Colonic mucosa (tissue), 4 donors: Measurements from ENCODE around the gene NDUFAB1. TPM values are rescaled to one million over a fixed set of nuclear protein-coding genes. Genes with fewer than 3 reads are reported as not detected.

Source experiments
- DNase-seq: peaks from one replicate; pipeline ENCODE4 v3.0.0-alpha.2; 2020
- H3K27ac ChIP-seq: fragments of 200-600 bp; one replicate; pipeline ENCODE4 v1.8.0; 2021
- H3K27me3 ChIP-seq: fragments of 200-600 bp; one replicate; pipeline ENCODE4 v1.8.0; 2021
- H3K36me3 ChIP-seq: fragments of 200-600 bp; one replicate; pipeline ENCODE4 v1.8.0; 2021
- H3K4me1 ChIP-seq: fragments of 200-600 bp; one replicate; pipeline ENCODE4 v1.8.0; 2021; ENCODE audit warnings: mild to moderate bottlenecking
- H3K4me3 ChIP-seq: fragments of 200-600 bp; one replicate; pipeline ENCODE4 v1.8.0; 2021
- H3K9ac ChIP-seq, 2 donors: one replicate each; pipeline ENCODE4 v1.7.0; 2013; ENCODE audit warnings: control low read depth in 2 of 2, low read depth in 2 of 2, low read length in 2 of 2
- H3K9me3 ChIP-seq: fragments of 200-600 bp; one replicate; pipeline ENCODE4 v1.8.0; 2021
- intact Hi-C: fragments of 100-400 bp; cut with DNase I; formaldehyde crosslinking; loops from one replicate; pipeline ENCODE4 v1.14.1; 2022
- total RNA-seq, 2 donors: library from RNA; stranded (reverse); fragmentation: NEBNext Ultra II Directional in 1 of 2; extraction: Animal tissue kit (Norgen Biotek cat#: 25700) in 1 of 2; gene quantifications; one replicate each; pipeline ENCODE4 v1.2.1, GENCODE V29; 2021
- TF ChIP-seq, protein P1 (sequence below): fragments of 200-600 bp; IDR thresholded peaks from one replicate; pipeline ENCODE4 v1.8.0; 2022; ENCODE audit warnings: antibody characterized with exemption, mild to moderate bottlenecking
- donor health status: healthy.
- donor health status: DM: no; HTN: no; CAD: no.
- donor health status: DM: no; HTN: no; CAD: no.

The NDUFAB1 gene
- total RNA-seq, 2 donors from 2014 or later, result 136 to 212 TPM

DNA sequence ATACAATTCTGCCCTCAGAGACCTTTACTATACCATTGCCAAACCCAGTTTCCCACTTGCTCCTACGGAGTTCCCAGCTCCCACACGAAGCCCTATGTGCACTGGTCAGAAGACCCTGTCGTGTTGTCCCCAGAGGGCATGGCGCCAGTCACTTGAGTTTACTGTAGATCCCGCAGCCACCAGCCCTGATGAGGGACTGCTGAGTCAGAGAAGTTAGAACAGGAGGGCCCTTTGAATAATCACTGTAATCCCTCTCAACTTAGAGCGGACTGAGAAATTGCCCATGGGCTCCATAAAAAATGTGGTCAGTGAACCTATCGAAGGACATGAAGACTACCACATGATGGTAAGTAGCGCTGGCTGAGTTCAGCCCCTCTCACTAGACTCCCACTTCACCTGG is 29.4 kb downstream of the NDUFAB1 start:
- DNase-seq, result no peak
- Histone ChIP-seq H3K4me3 (no peak overlapping the region), H3K4me1 (no peaks in the 10 kb centered on the region), H3K36me3 (peaks cover 23% of the 10 kb centered on the region), H3K27me3 (no peaks in the 10 kb centered on the region), H3K27ac (no peak overlapping the region), H3K9ac (no peak overlapping the region), H3K9me3 (no peaks in the 10 kb centered on the region)
- intact Hi-C loops, result no loop called here
- TF ChIP-seq, protein P1, sequence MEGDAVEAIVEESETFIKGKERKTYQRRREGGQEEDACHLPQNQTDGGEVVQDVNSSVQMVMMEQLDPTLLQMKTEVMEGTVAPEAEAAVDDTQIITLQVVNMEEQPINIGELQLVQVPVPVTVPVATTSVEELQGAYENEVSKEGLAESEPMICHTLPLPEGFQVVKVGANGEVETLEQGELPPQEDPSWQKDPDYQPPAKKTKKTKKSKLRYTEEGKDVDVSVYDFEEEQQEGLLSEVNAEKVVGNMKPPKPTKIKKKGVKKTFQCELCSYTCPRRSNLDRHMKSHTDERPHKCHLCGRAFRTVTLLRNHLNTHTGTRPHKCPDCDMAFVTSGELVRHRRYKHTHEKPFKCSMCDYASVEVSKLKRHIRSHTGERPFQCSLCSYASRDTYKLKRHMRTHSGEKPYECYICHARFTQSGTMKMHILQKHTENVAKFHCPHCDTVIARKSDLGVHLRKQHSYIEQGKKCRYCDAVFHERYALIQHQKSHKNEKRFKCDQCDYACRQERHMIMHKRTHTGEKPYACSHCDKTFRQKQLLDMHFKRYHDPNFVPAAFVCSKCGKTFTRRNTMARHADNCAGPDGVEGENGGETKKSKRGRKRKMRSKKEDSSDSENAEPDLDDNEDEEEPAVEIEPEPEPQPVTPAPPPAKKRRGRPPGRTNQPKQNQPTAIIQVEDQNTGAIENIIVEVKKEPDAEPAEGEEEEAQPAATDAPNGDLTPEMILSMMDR, result no peak

DNA sequence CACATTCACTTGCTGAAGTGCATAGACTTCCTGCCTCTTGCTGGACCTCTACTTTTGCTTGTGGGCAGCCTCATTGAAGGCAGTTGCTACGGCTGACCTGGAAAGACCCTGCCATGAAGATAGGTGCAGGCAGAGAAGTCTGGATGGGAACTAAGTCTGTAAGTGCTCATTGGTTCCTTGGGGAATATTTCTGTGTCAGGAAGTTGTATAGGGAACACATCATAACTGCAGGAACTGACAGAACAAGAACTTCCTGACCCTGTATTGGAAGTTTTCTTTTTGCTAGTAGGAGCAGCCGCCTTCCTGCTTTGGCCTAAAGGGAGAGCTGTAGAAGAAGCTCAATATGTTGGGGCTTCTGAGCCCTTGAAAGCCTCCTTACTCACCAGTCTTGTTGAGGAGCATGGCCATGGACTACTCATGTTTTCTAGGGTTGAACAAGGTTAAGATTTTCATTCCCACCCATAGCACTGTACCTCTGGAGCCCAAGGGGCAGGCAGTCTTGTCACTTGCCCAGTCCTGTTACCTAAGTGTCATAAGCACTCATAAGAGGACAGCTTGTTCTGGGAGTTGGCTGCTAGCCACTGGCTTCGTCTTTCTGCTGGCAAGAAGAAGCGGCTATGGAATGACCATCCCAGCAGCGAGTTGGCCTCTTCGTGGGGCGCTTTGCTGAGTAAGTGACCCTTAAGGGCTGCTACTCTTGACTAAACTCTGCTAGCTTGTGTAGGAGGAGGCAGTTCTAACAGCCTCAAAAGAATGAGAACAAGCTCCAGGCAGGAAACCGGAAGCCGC is 31.3 kb downstream of the NDUFAB1 start:
- no peak overlapping the region for H3K4me3 ChIP-seq
- no peak overlapping the region for H3K9ac ChIP-seq
- H3K36me3 ChIP-seq, result peaks cover 29% of the 10 kb centered on the region
- no peak overlapping the region for H3K27ac ChIP-seq
- TF ChIP-seq, protein P1, result no peak
- no peak for DNase-seq
- H3K9me3 ChIP-seq, result no peaks in the 10 kb centered on the region
- intact Hi-C loops, result no loop called here
- H3K4me1 ChIP-seq, result no peaks in the 10 kb centered on the region
- no peaks in the 10 kb centered on the region for H3K27me3 ChIP-seq

DNA sequence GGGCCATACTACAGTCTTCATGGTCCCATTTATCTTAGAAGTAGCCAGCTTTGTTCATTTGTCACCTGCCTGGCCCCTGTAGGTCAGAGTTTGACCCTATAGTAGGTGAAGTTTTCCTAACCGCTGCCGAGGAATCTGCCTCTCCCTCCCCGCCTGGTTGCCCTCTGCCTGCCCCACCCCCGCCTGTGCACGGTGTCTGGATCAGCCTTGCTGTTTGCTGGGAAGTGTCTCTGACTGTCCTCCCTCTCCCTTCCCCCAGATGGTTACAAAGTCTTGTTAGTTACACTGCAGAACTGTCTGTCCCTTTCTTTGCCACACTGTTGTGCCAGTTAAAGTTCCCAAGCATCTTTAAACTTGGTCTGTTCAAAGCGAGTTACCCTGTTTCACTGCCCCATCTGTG is 32.9 kb downstream of the NDUFAB1 start:
- Histone ChIP-seq H3K9me3 (no peaks in the 10 kb centered on the region), H3K27ac (no peak overlapping the region), H3K27me3 (no peaks in the 10 kb centered on the region), H3K4me1 (no peaks in the 10 kb centered on the region), H3K36me3 (peaks cover 23% of the 10 kb centered on the region), H3K9ac (no peak overlapping the region), H3K4me3 (no peak overlapping the region)
- no peak for DNase-seq
- intact Hi-C loops, result no loop called here
- TF ChIP-seq, protein P1, result no peak

DNA sequence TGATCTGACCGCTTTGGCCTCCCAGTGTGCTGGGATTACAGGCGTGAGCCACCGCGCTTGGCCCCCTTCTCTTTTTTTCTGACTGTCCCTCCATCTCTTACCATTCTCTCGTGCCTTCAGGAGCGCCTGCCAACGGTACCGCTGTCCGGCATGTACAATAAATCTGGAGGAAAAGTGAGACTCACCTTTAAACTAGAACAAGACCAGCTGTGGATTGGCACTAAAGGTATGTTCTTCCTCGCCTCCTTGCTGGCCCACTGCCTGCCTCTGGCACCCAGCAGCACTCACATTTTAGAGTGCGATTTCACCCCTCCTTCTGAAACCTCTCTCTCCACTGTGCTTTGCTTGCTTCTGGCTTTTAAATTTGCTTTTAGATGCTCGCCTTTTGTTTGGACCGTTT is 33.6 kb downstream of the NDUFAB1 start:
- H3K4me3 ChIP-seq, result no peak overlapping the region
- intact Hi-C loops, result no loop called here
- peaks cover 23% of the 10 kb centered on the region for H3K36me3 ChIP-seq
- no peaks in the 10 kb centered on the region for H3K27me3 ChIP-seq
- TF ChIP-seq, protein P1, result no peak
- H3K9me3 ChIP-seq, result no peaks in the 10 kb centered on the region
- no peaks in the 10 kb centered on the region for H3K4me1 ChIP-seq
- DNase-seq, result no peak
- no peak overlapping the region for H3K27ac ChIP-seq
- H3K9ac ChIP-seq, result no peak overlapping the region

DNA sequence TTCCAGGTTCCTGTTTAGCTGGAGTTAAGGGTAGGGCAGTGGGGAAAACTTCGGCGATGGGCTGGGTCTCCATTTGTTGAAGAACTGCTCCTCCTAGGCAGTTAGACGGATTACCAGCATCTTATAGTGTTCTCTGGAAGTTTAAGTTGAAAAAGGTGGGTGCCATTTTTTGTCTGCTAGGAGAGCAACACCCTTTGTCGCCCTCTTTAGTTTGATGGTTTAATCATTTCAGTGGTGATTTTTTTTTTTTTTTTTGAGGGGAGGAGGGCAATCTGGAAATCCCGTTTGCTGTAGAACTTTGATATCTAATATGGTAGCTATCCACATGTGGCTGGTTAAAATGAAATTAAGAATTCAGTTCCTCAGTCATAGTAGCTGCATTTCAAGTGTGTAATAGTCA is 34.5 kb downstream of the NDUFAB1 start:
- Histone ChIP-seq H3K27me3 (no peaks in the 10 kb centered on the region), H3K4me3 (no peak overlapping the region), H3K9ac (no peak overlapping the region), H3K9me3 (no peaks in the 10 kb centered on the region), H3K27ac (no peak overlapping the region), H3K36me3 (peaks cover 23% of the 10 kb centered on the region), H3K4me1 (no peaks in the 10 kb centered on the region)
- TF ChIP-seq, protein P1, result no peak
- intact Hi-C loops, result no loop called here
- DNase-seq, result no peak
